ENCODE results near the gene RNF43.

The RNF43 gene

DNA sequence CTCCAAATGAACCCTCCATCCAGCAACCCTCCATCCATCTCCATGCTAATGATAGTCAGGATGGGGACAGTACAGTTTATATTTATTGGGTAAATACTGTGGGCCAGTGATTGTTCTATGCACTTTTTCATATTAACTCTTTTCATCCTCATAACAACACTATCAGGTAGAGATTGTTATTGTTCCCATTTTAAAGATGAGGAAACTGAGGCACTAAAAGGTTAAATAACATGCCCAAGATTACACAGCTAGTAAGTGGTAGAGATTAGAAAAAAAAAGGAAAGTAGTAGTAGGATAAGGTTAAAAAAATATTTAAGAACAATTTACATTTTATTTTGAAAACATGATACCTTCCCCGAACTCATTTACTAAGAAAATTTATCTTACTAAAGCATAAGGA is 43.4 kb downstream of the RNF43 start:
- no peak overlapping the region for H3K4me3 ChIP-seq (ENCODE audit: low read depth, low read length)
- TF ChIP-seq, protein P1, sequence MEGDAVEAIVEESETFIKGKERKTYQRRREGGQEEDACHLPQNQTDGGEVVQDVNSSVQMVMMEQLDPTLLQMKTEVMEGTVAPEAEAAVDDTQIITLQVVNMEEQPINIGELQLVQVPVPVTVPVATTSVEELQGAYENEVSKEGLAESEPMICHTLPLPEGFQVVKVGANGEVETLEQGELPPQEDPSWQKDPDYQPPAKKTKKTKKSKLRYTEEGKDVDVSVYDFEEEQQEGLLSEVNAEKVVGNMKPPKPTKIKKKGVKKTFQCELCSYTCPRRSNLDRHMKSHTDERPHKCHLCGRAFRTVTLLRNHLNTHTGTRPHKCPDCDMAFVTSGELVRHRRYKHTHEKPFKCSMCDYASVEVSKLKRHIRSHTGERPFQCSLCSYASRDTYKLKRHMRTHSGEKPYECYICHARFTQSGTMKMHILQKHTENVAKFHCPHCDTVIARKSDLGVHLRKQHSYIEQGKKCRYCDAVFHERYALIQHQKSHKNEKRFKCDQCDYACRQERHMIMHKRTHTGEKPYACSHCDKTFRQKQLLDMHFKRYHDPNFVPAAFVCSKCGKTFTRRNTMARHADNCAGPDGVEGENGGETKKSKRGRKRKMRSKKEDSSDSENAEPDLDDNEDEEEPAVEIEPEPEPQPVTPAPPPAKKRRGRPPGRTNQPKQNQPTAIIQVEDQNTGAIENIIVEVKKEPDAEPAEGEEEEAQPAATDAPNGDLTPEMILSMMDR (IDR thresholded peaks at IDR 0.05; ENCODE audit: insufficient read depth, low read depth, low read length, missing control alignments), result no peak
- DNase-seq (ENCODE audit: low read depth), result no peak

DNA sequence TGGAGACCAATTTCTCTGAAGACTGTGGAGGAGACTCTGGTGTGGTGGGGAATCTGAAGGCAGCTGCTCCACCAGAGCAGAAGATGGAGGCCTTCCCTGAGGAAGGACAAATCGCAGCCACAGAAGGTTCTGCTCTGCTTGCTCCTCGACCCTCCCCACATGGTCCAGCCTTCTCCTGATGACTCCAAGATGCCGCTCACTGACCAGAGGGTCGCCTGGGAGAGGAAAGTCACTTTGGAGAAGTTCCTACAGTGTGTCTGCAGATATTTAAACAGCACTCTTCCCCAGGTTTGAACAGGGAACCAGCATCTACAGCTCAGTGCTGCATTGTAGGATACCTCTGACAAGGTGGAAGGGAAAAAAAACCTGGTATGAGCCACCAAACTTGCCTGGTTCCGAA is 44.3 kb downstream of the RNF43 start:
- TF ChIP-seq, protein P1 (IDR thresholded peaks at IDR 0.05; ENCODE audit: insufficient read depth, low read depth, low read length, missing control alignments), result no peak
- no peak for DNase-seq (ENCODE audit: low read depth)
- no peak overlapping the region for H3K4me3 ChIP-seq (ENCODE audit: low read depth, low read length)

DNA sequence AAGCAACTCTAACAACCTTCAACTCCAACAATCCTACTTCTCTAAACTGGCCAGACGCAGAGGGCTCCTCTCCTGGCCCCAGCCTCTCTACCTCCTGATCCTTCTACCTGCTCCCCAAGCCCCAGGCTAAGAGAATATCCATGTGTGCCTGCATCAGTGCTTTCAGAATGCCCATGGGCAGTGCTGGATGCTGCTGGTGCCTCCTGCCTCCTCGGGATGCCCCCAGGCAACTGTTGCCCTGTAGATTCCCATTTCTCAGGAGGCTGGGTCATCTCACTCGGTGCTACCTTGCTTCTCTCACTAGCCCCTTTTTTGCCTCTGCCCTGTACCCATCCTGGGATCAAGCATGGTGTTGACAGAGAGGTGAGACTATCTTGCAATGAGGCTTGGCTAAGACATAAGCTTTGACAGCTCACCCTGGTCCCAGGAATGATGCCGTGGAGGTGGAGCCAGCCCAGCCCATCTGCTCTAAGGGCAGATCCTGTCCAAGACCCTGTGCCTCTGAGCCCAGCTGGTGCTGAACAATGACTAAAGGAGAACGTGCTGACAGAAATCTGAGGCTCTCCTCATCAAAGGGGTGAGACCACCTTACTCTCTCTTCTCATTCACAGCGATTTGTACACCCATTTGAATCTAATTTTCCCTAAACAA is 45.9 kb downstream of the RNF43 start:
- no peak overlapping the region for H3K4me3 ChIP-seq (ENCODE audit: low read depth, low read length)
- no peak for DNase-seq (ENCODE audit: low read depth)
- TF ChIP-seq, protein P1 (IDR thresholded peaks at IDR 0.05; ENCODE audit: insufficient read depth, low read depth, low read length, missing control alignments), result no peak

DNA sequence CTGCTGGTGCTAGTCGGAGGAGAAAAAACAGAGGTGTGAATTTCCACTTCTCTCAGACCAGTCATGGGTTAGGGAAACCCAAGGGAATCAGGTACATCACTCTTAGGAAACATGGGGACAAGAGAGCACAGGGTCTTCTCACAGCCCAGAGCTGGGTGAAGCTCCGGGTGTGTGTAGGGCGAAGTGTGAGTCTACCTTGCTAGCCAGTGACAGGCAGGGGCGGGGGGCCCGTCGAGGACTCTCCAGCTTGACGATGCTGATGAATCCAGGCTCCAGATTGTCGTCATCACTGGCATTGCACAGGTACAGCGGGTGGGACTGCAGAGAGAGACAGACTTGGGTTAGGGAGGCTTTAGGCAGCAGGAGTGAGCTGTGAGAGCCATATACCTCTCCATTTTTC is 46.6 kb downstream of the RNF43 start:
- TF ChIP-seq, protein P1 (IDR thresholded peaks at IDR 0.05; ENCODE audit: insufficient read depth, low read depth, low read length, missing control alignments), result no peak
- H3K4me3 ChIP-seq (ENCODE audit: low read depth, low read length), result no peak overlapping the region
- no peak for DNase-seq (ENCODE audit: low read depth)

DNA sequence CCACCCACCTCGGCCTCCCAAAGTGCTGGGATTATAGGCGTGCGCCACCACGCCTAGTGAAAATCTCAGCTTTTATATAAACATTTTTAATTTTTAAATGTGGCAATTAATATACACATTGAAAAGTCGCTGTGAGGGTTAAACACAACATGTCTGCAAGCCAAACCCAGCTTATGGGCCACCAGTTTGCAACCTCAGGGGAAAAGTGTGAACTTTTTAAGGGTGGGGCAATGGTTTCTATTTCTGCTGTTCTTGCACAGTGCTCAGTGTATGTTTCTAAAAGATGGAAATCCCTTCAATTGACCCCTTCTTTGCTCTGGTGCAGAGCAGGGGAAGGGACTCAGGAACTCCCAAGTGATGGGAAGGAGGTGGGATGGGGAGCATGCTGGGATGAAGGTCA is 47.0 kb downstream of the RNF43 start:
- TF ChIP-seq, protein P1 (IDR thresholded peaks at IDR 0.05; ENCODE audit: insufficient read depth, low read depth, low read length, missing control alignments), result no peak
- H3K4me3 ChIP-seq (ENCODE audit: low read depth, low read length), result no peak overlapping the region
- no peak for DNase-seq (ENCODE audit: low read depth)

DNA sequence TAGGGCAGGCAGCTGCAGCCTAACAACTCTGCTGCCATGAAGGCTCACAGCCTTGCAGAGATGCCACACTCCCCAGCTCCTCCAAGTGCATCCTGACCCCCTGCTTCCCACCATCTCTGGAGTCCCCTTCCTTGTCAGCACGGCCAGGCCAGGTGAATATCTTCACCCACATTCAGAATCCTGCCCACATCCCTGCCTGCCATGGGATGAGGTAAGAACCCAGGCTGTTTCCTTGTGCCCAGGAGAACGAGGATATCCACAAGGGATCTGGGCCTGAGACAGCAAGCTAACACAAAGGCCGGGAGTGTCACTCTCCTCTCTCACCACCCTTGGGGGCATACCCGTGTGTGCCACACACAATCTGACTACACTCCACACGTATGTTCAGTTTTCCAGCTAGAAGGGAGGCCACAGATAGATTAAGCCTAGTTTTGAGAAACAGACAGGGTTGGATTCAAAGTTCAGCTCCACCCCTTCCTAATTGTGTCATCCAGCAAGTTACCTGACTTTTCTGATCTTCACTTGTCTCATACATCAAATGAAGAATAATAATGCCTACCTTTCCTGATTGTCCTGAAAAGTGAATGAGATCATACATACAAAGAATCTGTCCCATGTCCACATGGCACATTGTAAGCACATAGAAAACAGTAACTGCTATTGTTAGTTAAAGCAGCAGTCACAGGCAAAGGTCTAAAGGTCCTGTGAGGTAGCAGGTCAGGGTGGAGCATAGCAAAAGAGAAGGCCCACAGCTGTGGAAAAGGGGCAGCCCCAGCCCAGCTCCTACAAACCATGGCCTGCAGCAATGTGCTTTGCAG is 47.9 kb downstream of the RNF43 start:
- H3K4me3 ChIP-seq (ENCODE audit: low read depth, low read length), result no peak overlapping the region
- TF ChIP-seq, protein P1 (IDR thresholded peaks at IDR 0.05; ENCODE audit: insufficient read depth, low read depth, low read length, missing control alignments), result no peak

More for the DNA sequence above, 47.9 kb downstream of the RNF43 start:
- DNase-seq (ENCODE audit: low read depth), result no peak

All from GM12865 (cell line).